Measurements from ENCODE around the gene TOPAZ1. TPM values are rescaled to one million over a fixed set of nuclear protein-coding genes. Genes with fewer than 3 reads are reported as not detected.
A peak's percentile ranks its signal among the peaks of the same experiment; 100 is the strongest.

Gene TOPAZ1
- total and polyA plus RNA-seq, 9 of the 15 experiments (the other 6 are each of a cell fraction or from before 2014, with no cell fraction given), result 0.01 TPM; not detected in 8

DNA sequence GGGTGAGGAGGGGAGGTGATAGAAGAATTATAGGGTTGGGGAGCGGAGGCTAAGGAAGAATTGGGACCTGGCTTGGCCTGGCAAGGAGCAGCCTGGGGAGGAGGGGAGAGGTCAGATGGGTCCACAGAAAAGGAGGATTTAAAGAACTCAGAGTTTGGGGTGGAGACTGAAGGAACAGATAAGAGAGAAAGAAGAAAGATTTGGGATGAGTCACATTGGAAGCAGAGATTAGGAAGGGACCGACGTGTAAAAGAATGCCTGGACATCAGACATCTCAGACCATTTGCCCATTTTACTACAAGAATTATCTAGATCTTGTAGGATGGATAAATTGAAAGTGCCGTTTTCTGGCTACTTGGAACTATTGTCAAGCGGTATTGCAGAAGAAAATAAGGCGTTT is 107.3 kb downstream of the TOPAZ1 start:
- Histone ChIP-seq H3K4me1 (replicated peaks in 1 of 2; ENCODE audit: control insufficient read depth in 2 of 2, insufficient read depth in 2 of 2, low read length in 2 of 2) (peaks cover 0 to 11% of the 10 kb centered on the region in 2 experiments; a peak in 3 of 5 replicates), H3K4me3 (no peak overlapping the region), H3K9ac (ENCODE audit: insufficient read depth in 1 of 2, low read depth in 2 of 2, low read length in 2 of 2) (no peak overlapping the region), H3K36me3 (ENCODE audit: control insufficient read depth, insufficient read depth, low read length) (no peaks in the 10 kb centered on the region), H3K9me1 (ENCODE audit: control insufficient read depth, insufficient read depth, low read length) (no peaks in the 10 kb centered on the region), H3K27ac (ENCODE audit: extremely low read depth, low read depth, low read length) (no peak overlapping the region), H3K27me3 (ENCODE audit: control insufficient read depth in 2 of 2, insufficient read depth in 2 of 2, low read length in 2 of 2) (no peaks in the 10 kb centered on the region), H3K9me3 (replicated peaks; ENCODE audit: control insufficient read depth, insufficient read depth, low read depth, low read length) (no peaks in the 10 kb centered on the region), H2AFZ (ENCODE audit: low read depth, low read length) (no peak overlapping the region), H3K79me2 (ENCODE audit: control insufficient read depth, insufficient read depth, low read length) (0 out of 3 replicates have a peak, but pooled peaks cover 4% of the 10 kb centered on the region), H4K20me1 (replicated peaks; ENCODE audit: control insufficient read depth, insufficient read depth, low read length) (0 out of 2 replicates have a peak, but pooled peaks cover 6% of the 10 kb centered on the region), H3K4me2 (ENCODE audit: insufficient read depth, low read length) (no peak overlapping the region)
- no peak for ATAC-seq
- in situ Hi-C loops (cut with MboI) (no loop called here), intact Hi-C loops (cut with micrococcal nuclease) (no loop called here)
- BruUV-seq (replicated peaks), result no TSS peak
- WGBS (ENCODE audit: insufficient coverage, low coverage, missing lambda C conversion rate), result 8% methylated on average over 6 of the region's 6 CpGs
- CTCF ChIA-PET (ENCODE audit: low intra/inter-chr PET ratio), result no interaction called here
- DNase-seq (ENCODE audit: extremely low read depth in 1 of 4, low spot score in 3 of 4), result peak in 1 of 4 experiments; percentile 31
- FAIRE-seq, result no peak
- POLR2A ChIA-PET, result no interaction called here
- TF ChIP-seq, protein P1, sequence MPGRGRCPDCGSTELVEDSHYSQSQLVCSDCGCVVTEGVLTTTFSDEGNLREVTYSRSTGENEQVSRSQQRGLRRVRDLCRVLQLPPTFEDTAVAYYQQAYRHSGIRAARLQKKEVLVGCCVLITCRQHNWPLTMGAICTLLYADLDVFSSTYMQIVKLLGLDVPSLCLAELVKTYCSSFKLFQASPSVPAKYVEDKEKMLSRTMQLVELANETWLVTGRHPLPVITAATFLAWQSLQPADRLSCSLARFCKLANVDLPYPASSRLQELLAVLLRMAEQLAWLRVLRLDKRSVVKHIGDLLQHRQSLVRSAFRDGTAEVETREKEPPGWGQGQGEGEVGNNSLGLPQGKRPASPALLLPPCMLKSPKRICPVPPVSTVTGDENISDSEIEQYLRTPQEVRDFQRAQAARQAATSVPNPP (IDR thresholded peaks at IDR 0.05; ENCODE audit: borderline replicate concordance, insufficient read depth, insufficient read length), result no peak
- TF ChIP-seq, protein P2, sequence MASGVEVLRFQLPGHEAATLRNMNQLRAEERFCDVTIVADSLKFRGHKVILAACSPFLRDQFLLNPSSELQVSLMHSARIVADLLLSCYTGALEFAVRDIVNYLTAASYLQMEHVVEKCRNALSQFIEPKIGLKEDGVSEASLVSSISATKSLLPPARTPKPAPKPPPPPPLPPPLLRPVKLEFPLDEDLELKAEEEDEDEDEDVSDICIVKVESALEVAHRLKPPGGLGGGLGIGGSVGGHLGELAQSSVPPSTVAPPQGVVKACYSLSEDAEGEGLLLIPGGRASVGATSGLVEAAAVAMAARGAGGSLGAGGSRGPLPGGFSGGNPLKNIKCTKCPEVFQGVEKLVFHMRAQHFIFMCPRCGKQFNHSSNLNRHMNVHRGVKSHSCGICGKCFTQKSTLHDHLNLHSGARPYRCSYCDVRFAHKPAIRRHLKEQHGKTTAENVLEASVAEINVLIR (CRISPR knock-in tag; IDR thresholded peaks at IDR 0.05), result no peak
- TF ChIP-seq ZNF717 (CRISPR knock-in tag; IDR thresholded peaks at IDR 0.05), result no peak
- peak; percentile 90 for TF ChIP-seq FOSL1 (tag; conservative IDR thresholded peaks at IDR 0.05)
- TF ChIP-seq, protein P3, sequence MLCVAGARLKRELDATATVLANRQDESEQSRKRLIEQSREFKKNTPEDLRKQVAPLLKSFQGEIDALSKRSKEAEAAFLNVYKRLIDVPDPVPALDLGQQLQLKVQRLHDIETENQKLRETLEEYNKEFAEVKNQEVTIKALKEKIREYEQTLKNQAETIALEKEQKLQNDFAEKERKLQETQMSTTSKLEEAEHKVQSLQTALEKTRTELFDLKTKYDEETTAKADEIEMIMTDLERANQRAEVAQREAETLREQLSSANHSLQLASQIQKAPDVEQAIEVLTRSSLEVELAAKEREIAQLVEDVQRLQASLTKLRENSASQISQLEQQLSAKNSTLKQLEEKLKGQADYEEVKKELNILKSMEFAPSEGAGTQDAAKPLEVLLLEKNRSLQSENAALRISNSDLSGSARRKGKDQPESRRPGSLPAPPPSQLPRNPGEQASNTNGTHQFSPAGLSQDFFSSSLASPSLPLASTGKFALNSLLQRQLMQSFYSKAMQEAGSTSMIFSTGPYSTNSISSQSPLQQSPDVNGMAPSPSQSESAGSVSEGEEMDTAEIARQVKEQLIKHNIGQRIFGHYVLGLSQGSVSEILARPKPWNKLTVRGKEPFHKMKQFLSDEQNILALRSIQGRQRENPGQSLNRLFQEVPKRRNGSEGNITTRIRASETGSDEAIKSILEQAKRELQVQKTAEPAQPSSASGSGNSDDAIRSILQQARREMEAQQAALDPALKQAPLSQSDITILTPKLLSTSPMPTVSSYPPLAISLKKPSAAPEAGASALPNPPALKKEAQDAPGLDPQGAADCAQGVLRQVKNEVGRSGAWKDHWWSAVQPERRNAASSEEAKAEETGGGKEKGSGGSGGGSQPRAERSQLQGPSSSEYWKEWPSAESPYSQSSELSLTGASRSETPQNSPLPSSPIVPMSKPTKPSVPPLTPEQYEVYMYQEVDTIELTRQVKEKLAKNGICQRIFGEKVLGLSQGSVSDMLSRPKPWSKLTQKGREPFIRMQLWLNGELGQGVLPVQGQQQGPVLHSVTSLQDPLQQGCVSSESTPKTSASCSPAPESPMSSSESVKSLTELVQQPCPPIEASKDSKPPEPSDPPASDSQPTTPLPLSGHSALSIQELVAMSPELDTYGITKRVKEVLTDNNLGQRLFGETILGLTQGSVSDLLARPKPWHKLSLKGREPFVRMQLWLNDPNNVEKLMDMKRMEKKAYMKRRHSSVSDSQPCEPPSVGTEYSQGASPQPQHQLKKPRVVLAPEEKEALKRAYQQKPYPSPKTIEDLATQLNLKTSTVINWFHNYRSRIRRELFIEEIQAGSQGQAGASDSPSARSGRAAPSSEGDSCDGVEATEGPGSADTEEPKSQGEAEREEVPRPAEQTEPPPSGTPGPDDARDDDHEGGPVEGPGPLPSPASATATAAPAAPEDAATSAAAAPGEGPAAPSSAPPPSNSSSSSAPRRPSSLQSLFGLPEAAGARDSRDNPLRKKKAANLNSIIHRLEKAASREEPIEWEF (CRISPR knock-in tag; IDR thresholded peaks at IDR 0.05), result no peak
- no peak for TF ChIP-seq TAF9B (IDR thresholded peaks at IDR 0.05; ENCODE audit: partially characterized antibody)
- no peak for TF ChIP-seq SIN3A (IDR thresholded peaks at IDR 0.05; ENCODE audit: borderline replicate concordance in 2 of 2, control insufficient read depth in 1 of 2, low read depth in 2 of 2, low read length in 2 of 2)
- TF ChIP-seq, protein P4, sequence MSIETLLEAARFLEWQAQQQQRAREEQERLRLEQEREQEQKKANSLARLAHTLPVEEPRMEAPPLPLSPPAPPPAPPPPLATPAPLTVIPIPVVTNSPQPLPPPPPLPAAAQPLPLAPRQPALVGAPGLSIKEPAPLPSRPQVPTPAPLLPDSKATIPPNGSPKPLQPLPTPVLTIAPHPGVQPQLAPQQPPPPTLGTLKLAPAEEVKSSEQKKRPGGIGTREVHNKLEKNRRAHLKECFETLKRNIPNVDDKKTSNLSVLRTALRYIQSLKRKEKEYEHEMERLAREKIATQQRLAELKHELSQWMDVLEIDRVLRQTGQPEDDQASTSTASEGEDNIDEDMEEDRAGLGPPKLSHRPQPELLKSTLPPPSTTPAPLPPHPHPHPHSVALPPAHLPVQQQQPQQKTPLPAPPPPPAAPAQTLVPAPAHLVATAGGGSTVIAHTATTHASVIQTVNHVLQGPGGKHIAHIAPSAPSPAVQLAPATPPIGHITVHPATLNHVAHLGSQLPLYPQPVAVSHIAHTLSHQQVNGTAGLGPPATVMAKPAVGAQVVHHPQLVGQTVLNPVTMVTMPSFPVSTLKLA (conservative IDR thresholded peaks at IDR 0.05), result 0 out of 4 replicates have a peak, but pooled peaks of 1 of the 2 experiments have one; percentile 17
- TF ChIP-seq SOX6 (IDR thresholded peaks at IDR 0.05), result peak; percentile 31; the same call in 1 of the 2 replicates

Measured in K562 (cell line).